ENCODE measurements around the gene ZSCAN1.

Gene ZSCAN1

DNA sequence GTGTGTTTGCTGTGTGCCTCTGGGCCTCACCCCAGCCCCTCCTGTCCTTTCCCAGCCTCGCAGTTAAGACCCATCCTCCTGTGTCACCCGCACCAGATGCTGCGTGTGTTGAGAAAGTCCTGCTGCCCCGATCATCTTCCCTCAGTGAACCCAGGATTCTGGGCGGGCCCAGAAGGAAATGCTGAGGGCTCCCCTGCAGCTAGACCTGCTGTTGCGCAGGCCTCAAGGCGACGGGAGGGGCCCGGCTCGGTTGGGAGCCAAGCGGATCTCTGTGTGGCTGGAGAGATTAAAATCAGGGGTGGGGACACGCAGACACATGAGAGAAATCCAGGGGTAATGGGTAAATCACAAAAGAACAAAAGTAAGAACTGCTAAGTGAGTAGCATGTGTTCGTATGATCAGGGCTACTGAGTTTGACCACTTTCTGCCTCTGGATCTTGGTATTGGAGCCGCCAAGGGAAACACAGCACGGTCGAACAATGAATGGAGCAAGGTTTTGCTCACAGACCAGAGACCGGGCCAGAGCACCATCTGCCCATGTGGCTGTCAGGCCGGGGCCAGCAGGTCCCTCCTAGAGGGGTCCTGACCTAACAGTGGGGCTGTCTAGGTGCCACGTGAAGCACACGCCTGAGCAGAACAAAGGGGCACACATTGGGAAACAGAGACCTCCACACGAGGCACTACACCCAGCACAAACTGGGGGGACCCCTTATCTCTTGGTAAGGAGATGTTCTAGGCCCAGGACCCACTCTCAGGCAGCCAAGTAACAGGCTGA, 7.1 kb downstream of the ZSCAN1 start:
- no peak for DNase-seq (ENCODE audit: low read depth)

DNA sequence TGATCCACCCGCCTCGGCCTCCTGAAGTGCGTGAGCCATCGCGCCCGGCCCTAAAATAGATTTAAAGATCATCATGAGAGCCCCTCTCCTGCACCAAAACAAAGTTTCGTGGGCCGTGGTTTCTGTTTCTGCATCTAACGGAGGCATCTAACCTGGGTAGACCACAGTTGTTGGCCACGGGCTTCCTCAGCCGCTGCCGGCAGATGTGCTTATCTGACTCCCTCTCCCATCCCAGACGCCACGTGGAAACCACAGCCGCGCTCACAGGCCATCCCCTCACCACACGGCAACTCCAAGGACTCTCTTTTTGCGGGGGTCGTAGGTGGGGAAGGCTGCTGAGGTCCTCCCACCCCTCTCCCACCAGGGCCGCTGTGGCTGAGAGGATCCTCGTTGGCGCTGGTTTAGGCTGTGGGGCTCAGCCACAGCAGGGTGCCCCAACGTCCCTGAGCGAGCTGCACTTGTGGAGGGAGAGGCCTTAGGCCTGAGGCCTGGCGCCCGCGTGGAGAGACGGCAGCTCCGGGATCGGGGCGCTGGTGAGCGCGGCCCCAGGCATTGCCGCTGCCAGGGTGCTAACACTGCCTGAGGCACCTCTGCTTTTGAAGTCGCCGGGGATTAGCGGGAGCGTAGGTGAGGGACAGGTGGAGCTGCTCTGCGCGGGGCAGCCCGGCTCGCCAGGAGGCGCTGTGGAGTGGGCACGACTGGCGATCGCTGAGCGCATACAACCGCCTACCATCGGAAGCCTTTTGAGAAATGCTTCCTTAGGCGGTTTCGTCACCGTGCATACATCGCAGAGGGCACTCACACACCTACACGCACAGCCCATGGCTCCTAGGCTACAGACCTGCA, 8.9 kb downstream of the ZSCAN1 start:
- no peak for DNase-seq (ENCODE audit: low read depth)

DNA sequence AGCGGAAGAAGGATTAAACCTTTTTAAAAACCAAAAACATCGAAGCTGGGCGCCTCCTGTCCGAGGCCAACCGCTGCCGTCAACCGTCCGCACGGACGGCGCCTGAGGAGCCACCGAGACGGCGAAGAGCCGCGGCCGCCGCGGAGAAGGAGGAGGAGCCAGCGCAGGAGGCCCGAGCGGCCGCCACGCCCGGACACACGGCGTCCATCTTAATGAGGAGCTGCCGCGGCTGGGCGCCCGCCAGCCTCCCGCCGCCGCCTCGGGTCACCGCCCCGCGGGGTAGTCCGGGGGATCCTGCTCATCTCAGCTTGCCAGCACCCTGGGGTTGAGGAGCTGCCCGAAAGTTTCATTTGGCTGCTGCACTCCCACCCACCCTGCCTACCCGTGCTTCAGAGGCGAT, 10.6 kb downstream of the ZSCAN1 start:
- no peak for DNase-seq (ENCODE audit: low read depth)

DNA sequence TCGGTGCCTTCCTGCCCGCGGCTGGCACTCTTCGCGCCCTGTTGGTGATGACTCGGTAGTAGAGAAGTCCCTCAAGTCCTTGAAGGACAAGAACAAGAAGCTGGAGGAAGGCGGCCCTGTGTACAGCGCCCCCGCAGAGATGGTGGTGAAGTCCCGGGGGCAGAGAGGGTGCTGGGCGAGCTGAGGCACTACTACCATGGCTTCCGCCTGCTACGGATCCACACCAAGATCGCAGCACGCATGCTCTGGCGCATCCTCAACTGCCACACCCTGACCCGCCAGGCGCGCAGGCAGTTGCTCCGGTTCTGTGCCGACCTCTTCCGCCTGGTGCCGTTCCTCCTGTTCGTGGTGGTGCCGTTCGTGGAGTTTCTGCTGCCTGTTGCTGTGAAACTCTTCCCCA, 11.1 kb downstream of the ZSCAN1 start:
- DNase-seq (ENCODE audit: low read depth) = no peak

DNA sequence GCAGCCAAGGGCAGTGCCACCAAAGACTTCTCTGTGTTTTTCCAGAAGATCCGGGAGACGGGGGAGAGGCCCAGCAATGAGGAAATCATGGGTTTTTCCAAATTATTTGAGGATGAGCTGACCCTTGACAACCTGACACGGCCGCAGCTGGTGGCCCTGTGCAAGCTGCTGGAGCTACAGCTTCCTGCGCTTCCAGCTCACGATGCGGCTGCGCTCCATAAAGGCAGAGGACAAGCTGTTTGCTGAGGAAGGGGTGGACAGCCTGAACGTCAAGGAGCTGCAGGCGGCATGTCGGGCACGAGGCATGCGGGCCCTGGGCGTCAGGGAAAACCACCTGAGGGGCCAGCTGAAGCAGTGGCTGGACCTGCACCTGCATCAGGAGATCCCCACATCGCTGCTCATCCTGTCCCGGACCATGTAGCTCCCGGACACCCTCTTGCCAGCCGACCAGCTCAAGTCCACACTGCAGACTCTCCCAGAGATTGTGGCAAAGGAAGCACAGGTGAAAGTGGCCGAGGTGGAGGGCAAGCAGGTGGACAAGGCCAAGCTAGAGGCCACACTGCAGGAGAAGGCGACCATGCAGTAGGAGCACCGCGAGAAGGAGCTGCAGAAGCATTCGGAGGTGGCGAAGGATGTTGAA, 11.7 kb downstream of the ZSCAN1 start:
- no peak for DNase-seq (ENCODE audit: low read depth)

DNA sequence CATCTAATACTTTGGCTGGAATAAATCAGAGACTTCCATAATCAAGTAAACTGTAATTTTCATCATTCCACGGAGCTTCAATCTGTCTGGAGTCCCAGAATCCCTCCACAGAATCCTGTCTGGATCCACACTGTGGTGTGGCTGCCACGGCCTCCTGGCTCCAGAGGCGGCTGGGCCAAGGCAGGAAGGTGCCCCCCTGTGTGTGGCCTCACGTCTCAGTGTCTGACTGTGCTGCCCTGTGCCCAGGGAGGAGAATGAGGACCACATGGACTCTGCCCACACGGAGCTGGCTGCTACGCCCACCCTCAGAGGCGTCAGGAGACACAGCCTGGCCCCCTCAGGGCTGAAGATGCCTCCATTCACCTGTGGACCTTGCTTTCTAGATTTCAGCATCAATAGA, 13.0 kb downstream of the ZSCAN1 start:
- DNase-seq (ENCODE audit: low read depth) = no peak

DNA sequence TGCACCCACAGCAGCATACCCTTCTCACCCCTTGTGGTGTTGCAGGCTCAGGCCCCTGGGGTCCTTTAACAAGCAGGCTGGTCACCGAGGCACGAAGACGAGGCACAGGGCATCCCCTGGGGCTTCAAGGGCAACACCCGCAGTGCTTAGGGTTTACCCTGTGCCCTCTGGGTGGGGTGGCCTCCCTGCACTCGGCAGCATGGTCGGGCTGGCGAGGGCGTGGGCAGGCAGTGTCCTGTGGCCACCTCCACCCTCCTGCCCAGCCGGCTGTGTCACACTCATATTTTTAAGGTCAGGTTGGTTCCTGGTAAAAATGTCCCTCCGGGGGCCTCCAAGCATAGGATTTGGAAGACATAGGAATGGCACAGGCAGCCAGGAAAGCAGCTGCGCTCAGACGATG, 13.8 kb downstream of the ZSCAN1 start:
- no peak for DNase-seq (ENCODE audit: low read depth)

DNA sequence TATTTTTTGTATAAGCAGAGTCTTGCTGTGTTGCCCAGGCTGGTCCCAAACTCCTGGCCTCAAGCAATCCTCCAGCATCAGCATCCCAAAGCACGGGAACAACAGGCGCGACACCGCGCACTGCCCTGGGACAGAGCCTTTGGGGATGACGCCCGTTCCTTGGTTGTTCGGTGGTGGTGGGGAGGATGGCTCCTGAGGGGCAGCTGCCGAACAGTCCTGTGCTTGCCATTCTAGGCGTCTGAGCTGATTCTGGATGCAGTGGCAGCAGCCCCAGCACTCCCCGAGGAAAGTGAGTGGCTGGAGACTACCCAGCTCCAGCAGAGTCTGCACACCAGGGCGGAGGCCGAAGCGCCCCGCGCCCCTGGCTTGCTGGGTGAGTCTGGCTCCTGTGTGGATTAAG, 18.4 kb downstream of the ZSCAN1 start:
- no peak for DNase-seq (ENCODE audit: low read depth)

DNA sequence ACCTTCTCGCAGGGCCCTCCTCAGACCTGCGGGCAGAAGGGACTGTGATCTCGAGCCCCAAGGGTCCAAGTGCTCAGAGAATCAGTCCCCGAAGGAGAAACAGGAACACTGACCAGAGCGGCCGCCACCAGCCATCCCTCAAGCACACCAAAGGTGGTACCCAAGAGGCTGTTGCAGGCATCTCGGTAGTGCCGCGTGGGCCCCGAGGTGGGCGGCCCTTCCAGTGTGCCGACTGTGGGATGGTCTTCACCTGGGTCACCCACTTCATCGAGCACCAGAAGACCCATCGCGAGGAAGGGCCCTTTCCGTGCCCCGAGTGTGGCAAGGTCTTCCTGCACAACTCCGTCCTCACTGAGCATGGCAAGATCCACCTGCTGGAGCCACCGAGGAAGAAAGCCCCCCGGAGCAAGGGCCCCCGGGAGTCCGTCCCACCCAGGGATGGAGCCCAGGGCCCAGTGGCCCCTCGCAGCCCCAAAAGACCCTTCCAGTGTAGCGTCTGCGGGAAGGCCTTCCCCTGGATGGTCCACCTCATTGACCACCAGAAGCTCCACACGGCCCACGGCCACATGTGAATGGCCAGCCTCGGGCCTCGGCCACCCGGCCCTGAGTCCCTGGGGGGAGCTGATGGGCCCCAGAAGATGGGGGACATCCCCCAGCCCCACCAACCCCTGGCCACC, 19.8 kb downstream of the ZSCAN1 start:
- no peak for DNase-seq (ENCODE audit: low read depth)

DNA sequence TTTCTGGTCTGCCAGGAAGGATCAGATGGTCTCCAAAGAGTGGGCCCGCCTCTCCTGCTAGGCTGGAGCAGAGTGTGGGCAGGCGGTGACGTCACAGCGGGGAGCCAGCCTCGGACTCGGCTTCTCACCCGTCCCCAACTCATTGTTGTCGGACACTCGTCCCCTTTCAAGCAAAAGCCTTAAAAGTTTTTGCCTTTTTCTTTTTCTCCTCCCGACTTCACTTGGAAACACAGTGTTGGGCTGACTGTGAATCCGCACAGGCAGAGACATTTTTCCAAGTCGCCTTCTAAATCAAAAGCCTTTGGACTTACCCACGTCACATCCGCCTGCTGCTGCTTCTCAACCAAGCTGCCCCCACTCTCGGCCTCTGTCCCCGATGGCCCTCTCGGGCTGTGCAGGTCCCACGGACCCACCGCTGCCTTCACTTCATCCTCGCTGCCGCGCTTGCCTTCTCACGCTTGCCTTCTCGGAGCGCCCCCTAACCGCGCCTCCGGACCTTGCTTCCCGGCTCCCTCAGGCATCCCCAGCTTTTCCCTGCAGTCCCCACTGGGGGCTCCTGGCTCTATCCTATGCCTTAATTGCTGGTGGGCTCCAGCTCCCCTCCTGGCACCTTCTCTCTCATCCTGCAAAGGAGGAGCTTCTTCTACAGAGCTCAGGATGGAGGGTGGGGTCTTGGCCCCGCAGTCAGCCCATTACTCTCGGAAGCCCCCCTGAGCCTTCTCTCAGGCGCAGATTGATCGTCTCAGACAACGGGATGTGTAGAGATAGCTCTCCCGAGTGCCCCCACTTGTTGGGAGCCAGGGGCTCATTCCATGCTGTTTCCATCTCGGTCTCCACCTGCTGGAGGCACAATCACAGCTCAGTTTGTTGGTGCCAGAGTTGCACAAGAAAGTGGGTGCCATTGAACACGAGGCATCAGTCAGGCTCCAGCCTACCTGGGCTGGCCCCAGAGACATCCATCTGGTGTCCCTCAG, 21.4 kb downstream of the ZSCAN1 start:
- DNase-seq (ENCODE audit: low read depth) = no peak

DNA sequence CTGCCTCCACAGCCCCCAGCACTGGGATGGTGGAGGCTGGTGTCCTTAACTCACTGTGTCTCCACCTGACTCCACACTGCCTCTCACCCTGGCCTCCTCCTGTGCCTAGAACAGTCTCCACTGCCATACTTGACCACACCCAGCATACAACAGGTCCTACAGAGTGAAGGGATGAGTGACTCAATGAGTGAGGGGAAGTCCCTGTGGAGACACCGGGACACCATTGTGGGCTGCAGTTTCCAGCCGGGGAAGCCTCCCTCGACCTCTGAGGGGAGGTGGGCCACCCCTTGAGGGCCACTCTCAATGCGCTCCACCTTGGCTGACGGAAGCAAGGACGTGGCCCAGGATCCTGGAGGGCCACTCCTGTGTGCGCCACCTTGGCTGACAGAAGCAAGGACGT, 22.4 kb downstream of the ZSCAN1 start:
- no peak for DNase-seq (ENCODE audit: low read depth)

DNA sequence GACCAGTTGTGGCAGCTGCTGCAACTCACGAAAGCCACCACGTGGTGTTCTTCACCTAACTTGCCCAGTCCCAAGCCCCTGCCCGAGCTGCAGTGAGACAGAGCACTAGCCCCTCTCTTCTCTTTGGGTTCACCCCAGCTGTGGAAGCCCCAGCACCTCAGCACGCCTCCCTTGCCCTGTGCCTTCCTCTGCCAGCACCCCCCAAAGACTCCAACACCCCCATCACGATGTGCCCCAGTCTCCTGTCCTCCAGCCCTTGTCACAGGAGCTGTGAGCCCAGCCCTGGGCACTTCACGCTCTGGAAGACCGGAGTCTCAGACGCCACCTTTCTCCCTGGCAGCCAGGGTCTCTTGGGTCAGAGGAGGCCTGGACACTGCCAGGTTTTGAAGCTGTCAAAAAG, 23.0 kb downstream of the ZSCAN1 start:
- no peak for DNase-seq (ENCODE audit: low read depth)

DNA sequence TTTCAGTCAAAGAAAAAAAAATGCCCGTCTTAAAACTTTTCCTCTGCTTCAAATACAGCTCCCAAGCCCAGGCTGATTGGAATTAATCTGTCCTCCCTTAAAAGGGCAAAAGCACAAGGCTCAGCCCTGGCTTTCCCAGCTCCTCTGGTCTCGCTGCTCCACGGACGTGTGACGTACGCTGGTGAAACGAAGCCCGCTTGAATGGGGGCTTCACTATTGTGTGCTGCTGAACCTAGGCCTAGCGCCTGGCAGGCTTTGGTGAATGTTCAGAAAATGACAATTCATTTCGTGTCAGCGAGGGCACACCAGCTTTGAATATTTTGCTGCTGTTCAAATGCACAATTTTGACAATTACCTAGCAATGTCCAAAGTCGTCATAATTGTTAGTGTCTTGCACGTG, 24.6 kb downstream of the ZSCAN1 start:
- no peak for DNase-seq (ENCODE audit: low read depth)

DNA sequence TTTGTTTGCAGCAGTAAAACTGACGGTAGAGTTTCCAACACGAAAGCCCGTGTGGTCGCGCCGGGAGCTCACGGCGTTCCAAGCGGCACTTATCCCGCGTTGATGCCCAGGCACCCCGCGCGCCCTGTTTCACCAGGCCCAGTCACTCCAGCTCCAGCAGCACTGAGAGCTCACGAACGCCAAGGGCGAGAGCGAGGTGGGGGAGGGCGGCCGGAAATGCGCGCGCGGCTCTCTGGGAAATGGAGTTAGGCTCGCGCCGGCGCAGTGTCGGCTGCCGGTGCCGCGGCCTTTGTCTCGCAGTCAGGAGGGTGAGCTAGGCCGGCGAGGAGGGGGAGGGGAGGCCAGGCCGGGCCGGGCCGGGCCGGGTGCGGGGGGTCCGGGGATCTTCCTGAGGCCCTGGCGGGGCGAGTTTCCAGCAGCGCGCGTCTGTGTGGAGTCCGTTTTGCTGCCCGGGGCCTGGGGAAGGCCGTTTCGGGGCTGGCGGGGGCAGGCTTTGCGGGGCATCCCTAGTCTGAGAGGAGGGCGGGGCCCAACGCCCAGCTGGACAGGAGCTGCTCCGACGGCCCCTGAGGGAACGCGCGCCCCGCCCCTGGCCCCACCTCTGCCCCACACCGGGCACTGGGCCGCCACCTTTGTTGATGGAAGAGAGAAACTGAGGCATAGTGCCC, 25.3 kb downstream of the ZSCAN1 start, which contains the start of gene ZNF135:
TSS of gene ZNF135 (plus strand) at position 280 of the 668 bp plus-strand sequence. CDS start 721 bp downstream, outside the sequence.
- DNase-seq (ENCODE audit: low read depth) = peak; percentile 42

DNA sequence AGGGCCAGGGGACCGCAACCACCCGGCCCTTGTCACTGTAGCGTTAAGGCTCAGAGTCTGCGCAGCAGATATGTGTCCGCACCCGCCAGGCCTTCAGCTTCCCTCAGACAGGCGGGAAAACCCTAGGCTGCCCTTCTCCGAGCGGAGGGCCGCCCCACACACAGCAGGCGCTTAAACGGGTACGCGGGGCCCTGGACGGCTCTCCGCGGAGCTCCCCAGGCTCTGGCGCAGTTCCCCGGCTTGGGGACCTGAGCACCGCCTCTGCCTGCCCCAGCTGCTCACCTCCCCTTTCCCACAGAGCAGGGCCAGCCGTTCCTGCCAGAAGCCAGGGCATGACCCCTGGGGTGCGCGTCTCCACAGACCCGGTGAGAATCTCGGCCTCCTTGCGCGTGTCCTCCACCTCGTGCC, 25.9 kb downstream of the ZSCAN1 start:
- no peak for DNase-seq (ENCODE audit: low read depth)

DNA sequence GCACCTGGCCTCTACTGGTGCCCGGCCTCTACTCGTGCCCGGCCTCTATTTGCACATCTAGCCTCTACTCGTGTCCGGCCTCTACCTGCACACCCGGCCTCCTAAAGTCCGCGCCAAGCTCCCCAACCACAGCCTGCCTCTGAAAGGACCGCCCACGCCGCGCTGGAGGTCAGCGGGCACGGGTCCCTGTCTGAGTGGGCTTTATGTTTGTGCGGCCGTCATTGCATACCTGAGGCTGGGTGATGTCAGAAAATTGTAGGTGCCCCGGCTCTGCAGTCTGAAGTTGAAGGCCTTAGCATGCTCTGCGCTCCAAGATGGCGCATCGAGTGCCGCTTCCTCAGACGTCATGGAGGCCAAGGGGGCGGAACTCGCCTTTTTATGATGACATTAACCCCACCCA, 26.4 kb downstream of the ZSCAN1 start:
- DNase-seq (ENCODE audit: low read depth) = no peak

DNA sequence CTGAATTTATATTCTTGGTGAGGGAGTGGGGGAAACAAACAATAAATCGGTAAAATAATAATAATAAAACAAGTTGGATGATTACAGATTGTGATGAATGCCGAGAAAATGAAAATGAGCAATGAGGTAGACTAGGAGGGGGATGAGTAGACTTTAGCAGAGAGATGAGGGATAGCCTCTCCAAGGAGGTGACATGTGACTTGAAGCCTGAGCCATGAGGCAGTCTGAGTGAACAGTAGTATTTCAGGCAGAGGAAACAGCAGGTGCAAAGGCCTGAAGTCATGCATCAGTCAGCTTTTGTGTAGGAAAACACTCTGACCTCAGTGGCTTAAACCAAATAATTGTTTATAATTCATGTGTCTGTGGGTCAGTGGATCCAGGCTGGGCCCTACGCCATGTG, 29.9 kb downstream of the ZSCAN1 start:
- no peak for DNase-seq (ENCODE audit: low read depth)

DNA sequence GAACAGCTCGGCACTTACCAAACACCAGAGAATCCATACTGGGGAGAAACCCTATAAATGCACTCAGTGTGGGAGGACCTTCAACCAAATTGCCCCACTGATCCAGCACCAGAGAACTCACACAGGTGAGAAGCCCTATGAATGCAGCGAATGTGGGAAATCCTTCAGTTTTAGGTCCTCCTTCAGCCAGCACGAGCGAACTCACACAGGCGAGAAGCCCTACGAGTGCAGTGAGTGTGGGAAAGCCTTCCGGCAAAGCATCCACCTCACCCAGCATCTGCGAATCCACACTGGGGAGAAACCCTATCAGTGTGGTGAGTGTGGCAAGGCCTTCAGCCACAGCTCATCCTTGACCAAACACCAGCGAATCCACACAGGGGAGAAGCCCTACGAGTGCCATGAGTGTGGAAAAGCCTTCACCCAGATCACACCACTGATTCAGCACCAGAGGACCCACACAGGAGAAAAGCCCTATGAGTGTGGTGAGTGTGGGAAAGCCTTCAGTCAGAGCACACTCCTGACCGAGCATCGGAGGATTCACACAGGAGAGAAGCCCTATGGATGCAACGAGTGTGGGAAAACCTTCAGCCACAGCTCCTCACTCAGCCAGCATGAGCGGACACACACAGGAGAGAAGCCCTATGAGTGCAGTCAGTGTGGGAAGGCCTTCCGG, 33.6 kb downstream of the ZSCAN1 start:
- no peak for DNase-seq (ENCODE audit: low read depth)

DNA sequence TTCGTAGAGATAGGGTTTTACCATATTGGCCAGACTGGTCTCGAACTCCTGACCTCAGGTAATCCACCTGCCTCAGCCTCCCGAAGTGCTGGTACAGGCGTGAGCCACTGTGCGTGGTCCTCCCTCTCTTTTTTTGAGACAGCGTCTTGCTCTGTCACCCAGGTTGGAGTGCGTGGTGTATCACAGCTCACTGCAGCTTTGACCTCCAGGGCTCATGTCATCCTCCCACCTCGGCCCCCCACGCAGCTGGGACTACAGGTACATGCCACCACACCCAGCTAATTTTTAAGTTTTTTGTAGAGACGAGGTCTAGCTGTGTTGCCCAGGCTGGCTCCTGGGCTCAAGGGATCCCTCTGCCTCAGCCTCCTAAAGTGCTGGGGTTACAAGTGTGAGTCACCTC, 46.0 kb downstream of the ZSCAN1 start:
- no peak for DNase-seq (ENCODE audit: low read depth)

DNA sequence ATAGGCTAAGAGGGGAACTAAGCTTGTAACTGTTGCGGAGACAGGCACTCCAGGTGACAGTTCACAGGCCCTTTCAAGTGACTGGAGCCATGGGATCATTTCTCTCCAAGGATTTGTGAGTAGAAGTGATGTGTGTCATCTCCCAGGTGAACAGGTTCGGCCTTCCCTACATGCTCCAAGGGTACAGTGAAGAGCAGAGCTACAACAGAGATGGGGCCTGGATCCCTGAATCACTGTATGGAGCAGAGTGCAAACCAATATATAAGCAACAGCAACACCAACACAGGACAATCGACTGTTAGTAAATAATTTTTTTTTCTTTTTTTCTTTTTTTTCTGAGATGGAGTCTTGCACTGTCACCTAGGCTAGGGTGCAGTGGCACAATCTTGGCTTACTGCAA, 49.2 kb downstream of the ZSCAN1 start:
- DNase-seq (ENCODE audit: low read depth) = no peak
